Upper lobe of left lung (tissue), 4 donors: ENCODE measurements around the gene CFAP68.

ENCODE experiments used
- CTCF ChIP-seq, 6 experiments: fragments of 450-650 bp in 4 of 6; fragments of 200-600 bp in 2 of 6; sonication (generic) in 2 of 6; IDR thresholded peaks; one replicate each; pipeline ENCODE4 v1.5.1; 2016 to 2019; ENCODE audit warnings: antibody characterized with exemption in 6 of 6
- EP300 ChIP-seq, 4 donors: sonication (generic); formaldehyde crosslinking; IDR thresholded peaks; one replicate each; pipeline ENCODE4 v1.5.1; 2017; ENCODE audit warnings: antibody characterized with exemption in 4 of 4, control low read depth in 2 of 4
- POLR2A ChIP-seq, 4 donors: fragments of 450-650 bp; IDR thresholded peaks; one replicate each; pipeline ENCODE4 v1.5.1; 2016 to 2017; ENCODE audit warnings: antibody characterized with exemption in 4 of 4, mild to moderate bottlenecking in 2 of 4
- POLR2AphosphoS5 ChIP-seq, 2 donors: sonication (generic); formaldehyde crosslinking; IDR thresholded peaks; one replicate each; pipeline ENCODE4 v1.5.1; 2017; ENCODE audit warnings: antibody characterized with exemption in 2 of 2

GRCh38 chr11:111916768-111917167 lies 37.4 kb downstream of the CFAP68 start:
- TF ChIP-seq CTCF (IDR thresholded peaks at IDR 0.05) (no peak), POLR2A (IDR thresholded peaks at IDR 0.05) (no peak), EP300 (IDR thresholded peaks at IDR 0.05) (no peak), POLR2AphosphoS5 (IDR thresholded peaks at IDR 0.05) (no peak)
